Type B pancreatic cell (in vitro differentiated cells): ENCODE measurements around the gene EXT2. TPM values are rescaled to one million over a fixed set of nuclear protein-coding genes. Genes with fewer than 3 reads are reported as not detected.

Experiments used
- DNase-seq: peaks from one replicate; pipeline ENCODE4 v3.0.0; 2021; ENCODE audit warnings: mixed read lengths; ENCODE audit not compliant: unreplicated experiment; ENCODE audit errors: extremely low spot score
- H3K27ac Mint-ChIP-seq: 2 replicates; pipeline ENCODE4 v1.8.0; 2021; ENCODE audit warnings: mild to moderate bottlenecking, mixed read lengths
- H3K27me3 Mint-ChIP-seq: 2 replicates; pipeline ENCODE4 v1.8.0; 2021; ENCODE audit warnings: mixed read lengths
- H3K36me3 Mint-ChIP-seq: 2 replicates; pipeline ENCODE4 v1.8.0; 2021; ENCODE audit warnings: mixed read lengths
- H3K4me1 Mint-ChIP-seq: one replicate; pipeline ENCODE4 v1.8.0; 2021; ENCODE audit warnings: mixed read lengths; ENCODE audit not compliant: unreplicated experiment
- H3K4me3 Mint-ChIP-seq: 2 replicates; pipeline ENCODE4 v1.8.0; 2021; ENCODE audit warnings: mild to moderate bottlenecking, mixed read lengths
- H3K9me3 Mint-ChIP-seq: 2 replicates; pipeline ENCODE4 v1.8.0; 2021; ENCODE audit warnings: mixed read lengths
- total RNA-seq: library from RNA; stranded (reverse); gene quantifications from 2 replicates; pipeline ENCODE4 v1.2.1, GENCODE V29; 2021; ENCODE audit warnings: low replicate concordance
- TF ChIP-seq, protein P1 (sequence below): fragments of 200-600 bp; sonication (generic); conservative IDR thresholded peaks from 2 replicates; pipeline ENCODE4 v1.5.0; 2021; ENCODE audit warnings: antibody characterized with exemption, mild to moderate bottlenecking

EXT2 gene
- total RNA-seq, 1 donor from 2014 or later = 62.7 TPM

DNA sequence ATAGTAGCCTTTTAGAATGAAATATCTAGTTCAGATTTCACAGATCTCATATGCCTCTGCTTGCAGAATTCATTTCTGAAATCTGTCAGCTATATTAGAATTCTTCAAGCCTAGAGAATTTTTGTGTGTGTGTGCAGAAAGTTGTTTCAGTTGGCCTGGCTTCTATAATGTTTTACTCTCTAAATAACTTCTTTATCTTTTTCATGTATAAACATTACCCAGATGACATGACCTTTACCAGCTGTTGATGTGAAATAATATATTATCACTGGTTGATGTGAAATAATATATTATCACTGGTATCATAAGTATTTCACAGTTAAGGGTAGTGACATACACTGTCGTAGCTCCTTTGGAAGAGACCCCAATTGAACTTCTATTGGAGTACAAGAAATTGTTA, 141.7 kb downstream of the EXT2 start:
- H3K9me3 Mint-ChIP-seq = peaks cover 4% of the 10 kb centered on the region
- H3K4me3 Mint-ChIP-seq = no peak overlapping the region
- TF ChIP-seq, protein P1, sequence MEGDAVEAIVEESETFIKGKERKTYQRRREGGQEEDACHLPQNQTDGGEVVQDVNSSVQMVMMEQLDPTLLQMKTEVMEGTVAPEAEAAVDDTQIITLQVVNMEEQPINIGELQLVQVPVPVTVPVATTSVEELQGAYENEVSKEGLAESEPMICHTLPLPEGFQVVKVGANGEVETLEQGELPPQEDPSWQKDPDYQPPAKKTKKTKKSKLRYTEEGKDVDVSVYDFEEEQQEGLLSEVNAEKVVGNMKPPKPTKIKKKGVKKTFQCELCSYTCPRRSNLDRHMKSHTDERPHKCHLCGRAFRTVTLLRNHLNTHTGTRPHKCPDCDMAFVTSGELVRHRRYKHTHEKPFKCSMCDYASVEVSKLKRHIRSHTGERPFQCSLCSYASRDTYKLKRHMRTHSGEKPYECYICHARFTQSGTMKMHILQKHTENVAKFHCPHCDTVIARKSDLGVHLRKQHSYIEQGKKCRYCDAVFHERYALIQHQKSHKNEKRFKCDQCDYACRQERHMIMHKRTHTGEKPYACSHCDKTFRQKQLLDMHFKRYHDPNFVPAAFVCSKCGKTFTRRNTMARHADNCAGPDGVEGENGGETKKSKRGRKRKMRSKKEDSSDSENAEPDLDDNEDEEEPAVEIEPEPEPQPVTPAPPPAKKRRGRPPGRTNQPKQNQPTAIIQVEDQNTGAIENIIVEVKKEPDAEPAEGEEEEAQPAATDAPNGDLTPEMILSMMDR = no peak
- DNase-seq = no peak
- H3K27ac Mint-ChIP-seq = no peak overlapping the region
- H3K27me3 Mint-ChIP-seq = no peaks in the 10 kb centered on the region
- peaks cover 23% of the 10 kb centered on the region for H3K36me3 Mint-ChIP-seq
- H3K4me1 Mint-ChIP-seq = peaks cover 14% of the 10 kb centered on the region

GRCh38 chr11:44241851-44242250, 146.4 kb downstream of the EXT2 start:
- Mint-ChIP-seq H3K36me3 (peaks cover 36% of the 10 kb centered on the region), H3K27me3 (no peaks in the 10 kb centered on the region), H3K27ac (no peak overlapping the region), H3K4me3 (no peak overlapping the region), H3K9me3 (peaks cover 4% of the 10 kb centered on the region), H3K4me1 (peaks cover 36% of the 10 kb centered on the region)
- TF ChIP-seq, protein P1 = no peak
- no peak for DNase-seq

DNA sequence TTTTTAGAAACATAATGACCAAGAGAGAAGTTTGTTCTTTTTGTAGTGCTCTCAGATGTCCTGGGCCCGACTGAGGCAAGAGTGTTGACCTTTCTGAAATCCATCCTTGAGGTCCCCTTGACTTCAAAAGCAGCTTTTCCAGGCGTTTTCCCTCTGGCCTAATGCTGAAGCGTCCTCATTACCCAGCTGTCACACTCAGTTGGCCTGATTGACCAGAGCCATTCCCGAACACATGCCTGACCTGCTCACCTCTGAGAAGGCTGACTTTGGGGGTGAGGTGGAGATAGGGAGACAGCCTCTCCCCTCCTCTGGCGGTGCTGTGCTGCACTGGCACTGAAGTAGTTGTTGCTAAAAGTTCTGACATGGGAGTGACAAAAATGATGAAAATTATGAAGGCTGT, 147.6 kb downstream of the EXT2 start:
- TF ChIP-seq, protein P1 = no peak
- peak overlapping the region; percentile 68 for H3K27ac Mint-ChIP-seq
- peaks cover 28% of the 10 kb centered on the region for H3K36me3 Mint-ChIP-seq
- DNase-seq = no peak
- H3K4me1 Mint-ChIP-seq = peaks cover 33% of the 10 kb centered on the region
- no peaks in the 10 kb centered on the region for H3K9me3 Mint-ChIP-seq
- H3K4me3 Mint-ChIP-seq = peak overlapping the region; percentile 69
- H3K27me3 Mint-ChIP-seq = no peaks in the 10 kb centered on the region

GRCh38 chr11:44243595-44244343, 148.3 kb downstream of the EXT2 start:
- peaks cover 29% of the 10 kb centered on the region for H3K36me3 Mint-ChIP-seq
- peak overlapping the region; percentile 68 for H3K27ac Mint-ChIP-seq
- peak overlapping the region; percentile 69 for H3K4me3 Mint-ChIP-seq
- H3K9me3 Mint-ChIP-seq = no peaks in the 10 kb centered on the region
- H3K27me3 Mint-ChIP-seq = no peaks in the 10 kb centered on the region
- H3K4me1 Mint-ChIP-seq = peaks cover 33% of the 10 kb centered on the region
- no peak for DNase-seq
- TF ChIP-seq, protein P1 = no peak

GRCh38 chr11:44244639-44245310, 149.3 kb downstream of the EXT2 start:
- Mint-ChIP-seq H3K4me1 (peaks cover 33% of the 10 kb centered on the region), H3K36me3 (peaks cover 30% of the 10 kb centered on the region)

More at GRCh38 chr11:44244639-44245310, 149.3 kb downstream of the EXT2 start:
- TF ChIP-seq, protein P1 = no peak
- Mint-ChIP-seq H3K9me3 (no peaks in the 10 kb centered on the region), H3K27ac (no peak overlapping the region), H3K27me3 (no peaks in the 10 kb centered on the region), H3K4me3 (no peak overlapping the region)
- DNase-seq = no peak
